Activated CD8-positive, alpha-beta memory T cell treated with anti-CD3 and anti-CD28 coated beads, Interleukin-2, amount 10 ng/mL, durations not matched to agents 7 days and 5 days (primary cell): ENCODE results near the gene CDK19. TPM values are rescaled to one million over a fixed set of nuclear protein-coding genes. Genes with fewer than 3 reads are reported as not detected.
A peak's percentile ranks its signal among the peaks of the same experiment; 100 is the strongest.
"Not testable (repeated sequence)": the region's sequence is repeated elsewhere in the genome, so short reads cannot be mapped to it uniquely, and the experiment has no call there.

Experiments used
- ATAC-seq: fragments of 150-1000 bp; cut with Tn5 transposase; one replicate; pipeline ENCODE4 v1.10.0; 2021; ENCODE audit warnings: moderate library complexity
- CTCF ChIA-PET: fragments of 350-600 bp; sonication (Branson Sonifier 250); formaldehyde crosslinking; loops from one replicate; lab custom pipeline; 2021; ENCODE audit warnings: antibody characterized with exemption; lab: Charles Lee
- DNase-seq: peaks from one replicate; pipeline ENCODE4 v3.0.0-alpha.2; 2020
- H3K27ac Mint-ChIP-seq: one replicate; pipeline ENCODE4 v1.8.0; 2021; ENCODE audit warnings: mild to moderate bottlenecking, mixed read lengths
- H3K27me3 Mint-ChIP-seq: one replicate; pipeline ENCODE4 v1.8.0; 2021; ENCODE audit warnings: mixed read lengths
- H3K36me3 Mint-ChIP-seq: one replicate; pipeline ENCODE4 v1.8.0; 2021; ENCODE audit warnings: mild to moderate bottlenecking, mixed read lengths
- H3K4me1 Mint-ChIP-seq: one replicate; pipeline ENCODE4 v1.8.0; 2021; ENCODE audit warnings: mixed read lengths
- H3K4me3 Mint-ChIP-seq: one replicate; pipeline ENCODE4 v1.8.0; 2021; ENCODE audit warnings: mild to moderate bottlenecking, moderate library complexity, mixed read lengths
- H3K9me3 Mint-ChIP-seq: one replicate; pipeline ENCODE4 v1.8.0; 2022; ENCODE audit warnings: low read depth, mixed read lengths
- total RNA-seq, 2 experiments: library from RNA; stranded (reverse); gene quantifications; one replicate each; pipeline ENCODE4 v1.2.3, GENCODE V29; 2021

The CDK19 gene
- total RNA-seq, 2 experiments from 2014 or later: 27.8 to 29.4 TPM

DNA sequence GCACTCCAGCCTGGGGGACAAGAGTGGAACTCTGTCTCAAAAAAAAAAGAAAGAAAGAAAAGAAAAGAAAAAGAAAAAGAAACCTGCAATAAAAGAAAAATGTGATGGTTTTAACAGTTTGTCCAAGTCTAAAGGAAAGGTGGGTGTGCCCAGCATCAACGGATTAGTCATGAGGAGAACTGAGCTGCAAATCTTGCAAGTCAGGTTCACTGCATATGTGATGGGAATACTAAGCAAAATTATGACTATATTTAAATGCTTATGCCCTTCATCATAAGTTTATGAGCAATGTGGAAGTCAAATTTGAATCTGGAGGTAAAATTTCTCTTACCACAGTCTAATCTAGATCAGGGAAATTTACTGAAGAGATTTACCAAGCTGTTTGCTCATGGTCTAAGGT, 13.1 kb upstream of the CDK19 start:
- Mint-ChIP-seq H3K36me3 (no peaks in the 10 kb centered on the region), H3K4me1 (no peaks in the 10 kb centered on the region), H3K27me3 (no peaks in the 10 kb centered on the region), H3K9me3 (no peaks in the 10 kb centered on the region), H3K27ac (no peak overlapping the region), H3K4me3 (no peak overlapping the region)
- CTCF ChIA-PET: interaction anchor here (0.5 to 0.7 kb wide), 2 partner anchors 46 to 129 kb away, joined by 3 read pairs; partner anchors contain the start of gene AMD1
- no peak for DNase-seq
- ATAC-seq: no peak

DNA sequence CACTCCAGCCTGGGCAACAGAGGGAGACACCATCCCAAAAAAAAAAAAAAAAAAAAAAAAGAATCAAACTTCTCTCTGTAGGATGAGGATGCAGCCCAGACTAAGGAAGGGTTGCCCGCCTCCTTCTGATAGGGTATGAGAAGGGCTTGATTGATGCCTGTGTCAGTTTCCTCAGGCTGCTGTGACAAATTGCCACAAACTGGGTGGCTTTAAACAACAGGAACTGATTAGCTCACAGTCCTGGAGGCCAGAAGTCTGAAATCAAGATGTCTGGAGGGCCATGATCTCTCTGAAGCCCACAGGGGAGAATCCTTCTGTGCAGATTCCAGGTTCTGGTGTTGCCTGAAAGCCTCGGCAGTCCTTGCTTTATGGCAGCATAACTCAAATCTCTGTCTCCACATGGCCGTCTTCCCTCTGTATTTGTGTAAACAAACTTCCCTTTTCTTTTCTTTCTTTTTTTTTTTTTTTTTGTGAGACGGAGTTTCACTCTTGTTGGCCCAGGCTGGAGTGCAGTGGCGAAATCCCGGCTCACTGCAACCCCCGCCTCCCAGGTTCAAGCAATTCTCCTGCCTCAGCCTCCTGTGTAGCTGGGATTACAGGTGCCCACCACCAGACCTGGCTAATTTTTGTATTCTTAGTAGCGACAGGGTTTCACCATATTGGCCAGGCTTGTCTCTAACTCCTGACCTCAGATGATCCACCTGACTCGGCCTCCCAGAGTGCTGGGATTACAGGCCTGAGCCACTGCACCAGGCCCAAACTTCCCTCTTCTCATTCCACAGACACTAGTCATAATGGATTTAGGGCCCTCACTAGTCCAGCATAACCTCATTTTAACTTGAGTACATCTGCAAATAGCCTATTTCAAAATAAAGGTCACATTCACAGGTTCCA, 11.2 kb upstream of the CDK19 start:
- H3K27ac Mint-ChIP-seq: no peak overlapping the region
- H3K9me3 Mint-ChIP-seq: no peaks in the 10 kb centered on the region
- no peaks in the 10 kb centered on the region for H3K36me3 Mint-ChIP-seq
- peaks cover 9% of the 10 kb centered on the region for H3K4me1 Mint-ChIP-seq
- ATAC-seq (no peak), DNase-seq (no peak)
- CTCF ChIA-PET: interaction anchor here (0.7 kb wide), 1 partner anchor 126 kb away, joined by 3 read pairs; no protein-coding TSS in a partner anchor
- H3K27me3 Mint-ChIP-seq: peaks cover 3% of the 10 kb centered on the region
- H3K4me3 Mint-ChIP-seq: no peak overlapping the region

DNA sequence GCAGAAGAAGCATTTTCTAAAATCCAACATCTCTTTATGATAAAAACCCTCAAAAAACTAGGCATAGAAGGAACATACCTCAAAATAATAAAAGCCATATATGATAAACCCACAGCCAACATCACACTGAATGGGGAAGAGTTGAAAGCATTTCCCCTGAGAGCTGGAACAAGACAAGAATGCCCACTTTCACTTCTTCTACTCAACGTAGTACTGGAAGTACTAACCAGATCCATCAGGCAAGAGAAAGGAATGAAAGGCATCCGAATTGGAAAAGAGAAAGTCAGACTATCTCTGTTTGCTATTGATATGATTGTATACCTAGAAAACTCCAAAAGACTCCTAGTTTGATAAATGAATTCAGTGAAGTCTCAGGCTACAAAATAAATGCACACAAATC, 7.9 kb upstream of the CDK19 start:
- CTCF ChIA-PET: interaction anchor here (1.0 kb wide), 1 partner anchor 59 kb away, joined by 3 read pairs; no protein-coding TSS in a partner anchor
- peaks cover 3% of the 10 kb centered on the region for H3K27me3 Mint-ChIP-seq
- H3K4me1 Mint-ChIP-seq: peaks cover 29% of the 10 kb centered on the region
- ATAC-seq: no peak
- no peak overlapping the region for H3K27ac Mint-ChIP-seq
- no peak overlapping the region for H3K4me3 Mint-ChIP-seq
- H3K36me3 Mint-ChIP-seq: no peaks in the 10 kb centered on the region
- DNase-seq: no peak
- no peaks in the 10 kb centered on the region for H3K9me3 Mint-ChIP-seq

DNA sequence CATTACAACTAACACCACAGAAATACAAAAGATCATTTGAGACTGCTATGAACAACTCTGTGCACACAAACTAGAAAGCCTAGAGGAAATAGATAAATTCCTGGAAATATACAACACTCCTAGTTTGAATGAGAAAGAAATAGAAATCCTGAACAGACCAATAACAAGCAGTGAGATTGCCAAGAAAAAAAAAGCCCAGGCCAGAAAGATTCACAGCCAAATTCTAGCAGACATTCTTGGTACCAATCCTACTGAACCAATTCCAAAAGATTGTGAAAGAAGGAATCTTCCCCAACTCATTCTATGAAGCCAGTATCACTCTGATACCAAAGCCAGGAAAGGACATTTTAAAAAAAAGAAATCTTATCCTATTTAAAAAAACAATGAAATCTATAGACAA, 7.0 kb upstream of the CDK19 start:
- no peak for ATAC-seq
- no peaks in the 10 kb centered on the region for H3K9me3 Mint-ChIP-seq
- no peak overlapping the region for H3K4me3 Mint-ChIP-seq
- H3K36me3 Mint-ChIP-seq: no peaks in the 10 kb centered on the region
- H3K4me1 Mint-ChIP-seq: peaks cover 36% of the 10 kb centered on the region
- DNase-seq: no peak
- H3K27me3 Mint-ChIP-seq: peaks cover 3% of the 10 kb centered on the region
- CTCF ChIA-PET: no interaction called here
- H3K27ac Mint-ChIP-seq: no peak overlapping the region

DNA sequence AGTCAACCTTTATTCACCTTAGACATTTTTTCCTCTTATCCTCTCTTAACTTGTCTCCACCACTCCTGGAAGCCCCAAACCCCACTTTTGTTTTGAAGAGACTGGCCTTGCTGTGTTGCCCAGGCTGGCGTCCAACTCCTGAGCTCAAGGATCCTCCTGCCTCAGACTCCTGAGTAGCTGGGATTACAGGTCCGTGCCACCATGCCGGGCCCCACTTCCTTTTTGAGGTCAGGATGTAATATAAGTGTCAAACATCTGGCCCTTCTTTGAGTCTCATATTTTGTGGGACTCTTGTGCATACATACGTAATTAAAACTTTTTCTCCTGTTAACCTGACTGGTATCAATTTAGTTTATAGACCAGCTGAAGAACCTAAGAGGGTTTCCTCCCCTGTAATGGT, 1.4 kb upstream of the CDK19 start:
- DNase-seq: peak; percentile 66
- no peaks in the 10 kb centered on the region for H3K9me3 Mint-ChIP-seq
- H3K27me3 Mint-ChIP-seq: no peaks in the 10 kb centered on the region
- H3K36me3 Mint-ChIP-seq: peaks cover 5% of the 10 kb centered on the region
- CTCF ChIA-PET: interaction anchor here (1.0 to 4.5 kb wide), 4 partner anchors 49 to 134 kb away, joined by 4 to 47 read pairs (median 18); partner anchors contain the start of gene AMD1
- H3K4me1 Mint-ChIP-seq: peaks cover 51% of the 10 kb centered on the region
- H3K27ac Mint-ChIP-seq: peak overlapping the region; percentile 100
- H3K4me3 Mint-ChIP-seq: peak overlapping the region; percentile 97
- no peak for ATAC-seq

DNA sequence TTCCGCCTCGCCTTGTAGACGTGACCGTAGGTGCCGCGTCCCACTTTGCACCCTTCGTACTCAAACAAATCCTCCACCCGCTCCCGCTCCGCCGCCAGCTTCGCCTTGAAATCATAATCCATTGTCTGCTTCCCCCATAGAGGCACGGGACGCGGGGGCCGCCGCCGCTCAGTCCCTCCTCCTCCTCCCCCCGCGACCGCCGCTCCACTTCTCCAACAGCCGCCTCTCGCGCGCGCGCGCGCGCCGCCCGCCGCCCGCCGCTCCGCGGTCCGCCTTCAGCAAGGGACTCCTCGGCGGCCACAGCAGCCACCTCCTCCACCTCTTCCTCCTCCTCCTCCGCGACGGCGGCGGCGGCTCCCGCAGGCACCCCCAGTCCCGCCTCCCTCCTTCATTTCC, 256 bp downstream of the CDK19 start:
- Mint-ChIP-seq H3K27me3 (no peaks in the 10 kb centered on the region), H3K36me3 (peaks cover 8% of the 10 kb centered on the region), H3K4me1 (peaks cover 45% of the 10 kb centered on the region), H3K27ac (peak overlapping the region; percentile 100), H3K4me3 (peak overlapping the region; percentile 97), H3K9me3 (peaks cover 3% of the 10 kb centered on the region)
- ATAC-seq (no peak), DNase-seq (no peak)
- CTCF ChIA-PET: interaction anchor here (0.8 to 4.5 kb wide), 13 partner anchors 31 to 444 kb away, joined by 3 to 47 read pairs (median 4); partner anchors contain the start of genes AMD1 and GTF3C6

DNA sequence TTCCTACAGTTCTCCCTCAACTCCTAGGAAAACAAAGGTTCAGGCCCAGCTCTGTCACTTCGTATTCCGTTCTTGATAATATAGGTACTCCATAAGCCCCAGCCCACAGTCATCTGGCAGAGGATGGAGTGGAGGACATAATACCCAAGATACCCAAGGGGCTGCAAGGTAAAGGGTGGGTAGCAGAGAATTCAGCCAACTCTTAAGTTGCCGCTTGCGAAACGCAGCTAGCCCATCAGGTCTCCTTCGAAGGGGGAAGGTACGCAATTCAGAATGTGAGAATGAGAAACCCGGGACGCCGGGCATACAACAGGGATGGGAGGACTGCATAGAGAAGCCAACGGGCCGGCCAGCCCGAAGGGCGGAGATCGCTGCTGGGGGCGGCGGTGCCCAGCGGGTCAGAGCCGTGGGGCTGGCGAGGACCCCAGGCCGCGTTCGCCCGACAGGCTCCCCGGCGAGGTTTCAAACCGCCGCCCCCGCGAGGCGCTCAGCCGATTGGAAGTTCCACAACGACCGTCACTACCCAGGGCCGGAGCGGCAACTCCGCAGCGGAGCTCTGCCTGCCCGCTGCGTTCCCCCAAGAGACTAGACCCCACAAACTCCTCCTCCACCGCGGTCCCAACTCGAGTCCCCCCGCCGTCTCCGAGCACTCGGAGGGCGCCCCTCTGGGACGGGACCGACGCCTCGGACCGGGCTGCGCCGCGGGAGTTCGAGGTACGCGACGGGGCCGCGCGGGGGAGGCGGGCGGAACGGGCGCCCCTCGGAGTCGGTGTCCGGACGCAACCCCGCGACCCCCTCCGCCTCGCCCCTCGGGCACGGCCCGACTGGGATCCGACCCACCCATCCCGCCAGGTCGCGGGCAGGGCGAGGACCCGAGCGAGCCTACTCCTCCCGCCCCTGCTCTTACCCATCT, 911 bp downstream of the CDK19 start:
- H3K9me3 Mint-ChIP-seq: peaks cover 7% of the 10 kb centered on the region
- CTCF ChIA-PET: interaction anchor here (0.8 to 4.5 kb wide), 9 partner anchors 31 to 444 kb away, joined by 3 to 47 read pairs (median 4); partner anchors contain the start of genes AMD1 and GTF3C6
- H3K4me3 Mint-ChIP-seq: peak overlapping the region; percentile 97
- peaks cover 12% of the 10 kb centered on the region for H3K36me3 Mint-ChIP-seq
- no peaks in the 10 kb centered on the region for H3K27me3 Mint-ChIP-seq
- DNase-seq (peak; percentile 77), ATAC-seq (peak; percentile 10)
- peaks cover 40% of the 10 kb centered on the region for H3K4me1 Mint-ChIP-seq
- peak overlapping the region; percentile 100 for H3K27ac Mint-ChIP-seq

DNA sequence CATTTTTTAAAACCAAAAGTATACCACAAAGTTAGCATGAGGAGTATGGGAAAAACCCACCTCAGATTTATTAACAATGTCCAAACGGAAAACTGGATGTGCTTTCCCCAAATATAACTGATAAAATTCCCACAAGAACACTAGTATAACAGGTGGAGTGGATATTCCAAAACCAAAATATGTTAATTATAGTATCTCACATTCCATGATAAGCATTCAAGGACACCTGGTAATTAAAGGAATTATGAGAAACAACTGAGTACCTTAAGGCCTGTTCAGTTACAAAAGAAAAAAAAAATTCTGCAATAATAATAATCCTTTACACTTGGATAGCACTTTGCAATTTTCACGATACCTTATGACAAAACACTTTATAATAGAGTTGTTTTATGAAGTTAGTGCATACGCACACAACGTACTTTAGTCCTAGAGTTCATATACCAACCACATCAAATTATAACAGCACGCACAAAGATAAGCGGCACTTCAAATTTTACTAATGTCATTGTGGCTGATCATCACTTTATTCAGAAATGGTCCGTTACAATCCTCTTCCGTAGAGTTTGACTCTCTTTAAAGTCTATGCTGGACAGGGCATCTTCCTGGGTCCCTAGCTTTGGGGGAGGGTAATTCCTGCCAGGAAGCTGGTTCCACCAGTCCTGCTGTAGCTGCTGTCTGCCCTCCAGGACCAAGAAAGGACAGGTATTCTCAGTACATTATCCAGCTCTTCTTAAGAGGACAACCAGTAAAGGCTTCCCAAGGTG, 1.7 kb downstream of the CDK19 start:
- CTCF ChIA-PET: interaction anchor here (0.8 to 4.5 kb wide), 5 partner anchors 53 to 445 kb away, joined by 3 to 47 read pairs (median 4); partner anchors contain the start of gene AMD1
- Mint-ChIP-seq H3K36me3 (peaks cover 12% of the 10 kb centered on the region), H3K27me3 (no peaks in the 10 kb centered on the region), H3K27ac (peak overlapping the region; percentile 88), H3K9me3 (peaks cover 7% of the 10 kb centered on the region), H3K4me3 (peak overlapping the region; percentile 97), H3K4me1 (peaks cover 35% of the 10 kb centered on the region)
- no peak for ATAC-seq
- DNase-seq: no peak

DNA sequence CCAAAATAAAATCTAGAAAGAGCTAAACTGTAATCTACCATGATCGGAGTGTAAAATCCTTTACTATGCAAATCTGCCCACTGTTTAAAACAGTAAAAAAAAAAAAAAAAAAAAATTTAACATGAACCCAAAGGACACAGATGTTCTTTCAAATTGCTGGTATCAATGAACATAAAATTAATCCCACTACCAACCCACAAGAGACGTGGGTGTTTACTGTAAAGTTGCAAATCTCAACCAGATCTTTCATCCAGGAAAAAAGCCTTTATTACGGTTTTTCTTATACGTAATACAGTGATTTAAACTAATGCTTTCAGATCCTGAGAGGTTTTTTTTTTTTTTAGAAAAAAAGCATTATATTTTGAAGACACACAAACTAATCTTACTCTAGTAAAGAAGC, 2.5 kb downstream of the CDK19 start:
- CTCF ChIA-PET: interaction anchor here (1.3 to 4.5 kb wide), 2 partner anchors 66 to 130 kb away, joined by 5 to 47 read pairs; no protein-coding TSS in a partner anchor
- peaks cover 7% of the 10 kb centered on the region for H3K9me3 Mint-ChIP-seq
- no peak overlapping the region for H3K27ac Mint-ChIP-seq
- DNase-seq (no peak), ATAC-seq (no peak)
- H3K4me1 Mint-ChIP-seq: peaks cover 29% of the 10 kb centered on the region
- no peak overlapping the region for H3K4me3 Mint-ChIP-seq
- H3K36me3 Mint-ChIP-seq: peaks cover 12% of the 10 kb centered on the region
- no peaks in the 10 kb centered on the region for H3K27me3 Mint-ChIP-seq

DNA sequence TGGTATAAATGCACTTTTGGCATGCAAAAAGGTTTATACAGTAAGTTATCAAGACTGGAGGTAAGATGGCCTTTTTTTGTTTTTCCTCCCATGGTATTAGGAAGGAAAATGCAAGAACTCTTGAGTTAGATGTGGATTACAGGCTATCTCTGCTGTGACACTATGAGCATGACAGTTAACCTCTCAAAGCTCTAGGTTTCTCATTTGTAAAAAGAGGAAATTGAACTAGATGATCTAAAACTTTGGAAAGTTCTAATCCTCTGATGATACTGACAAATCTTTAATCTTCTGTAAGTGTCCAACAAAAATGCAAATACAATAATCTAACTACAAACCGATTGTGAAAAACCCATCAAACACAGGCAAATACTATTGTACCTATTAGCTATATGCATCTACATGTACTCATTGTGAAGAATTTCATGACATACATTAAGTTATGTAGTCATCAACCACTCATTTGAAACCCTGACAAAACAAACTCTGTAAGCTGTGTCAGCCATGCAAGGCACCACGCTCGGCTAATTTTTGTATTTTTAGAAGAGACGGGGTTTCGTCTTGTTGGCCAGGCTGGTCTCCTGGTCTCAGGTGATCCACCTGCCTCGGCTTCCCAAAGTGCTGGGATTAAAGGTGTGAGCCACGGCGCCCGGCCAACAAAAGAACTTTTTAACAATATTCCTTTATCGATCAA, 4.2 kb downstream of the CDK19 start:
- CTCF ChIA-PET: interaction anchor here (1.0 to 1.3 kb wide), 2 partner anchors 65 to 128 kb away, joined by 3 to 5 read pairs; no protein-coding TSS in a partner anchor
- Mint-ChIP-seq H3K36me3 (peaks cover 14% of the 10 kb centered on the region), H3K9me3 (peaks cover 7% of the 10 kb centered on the region)

DNA sequence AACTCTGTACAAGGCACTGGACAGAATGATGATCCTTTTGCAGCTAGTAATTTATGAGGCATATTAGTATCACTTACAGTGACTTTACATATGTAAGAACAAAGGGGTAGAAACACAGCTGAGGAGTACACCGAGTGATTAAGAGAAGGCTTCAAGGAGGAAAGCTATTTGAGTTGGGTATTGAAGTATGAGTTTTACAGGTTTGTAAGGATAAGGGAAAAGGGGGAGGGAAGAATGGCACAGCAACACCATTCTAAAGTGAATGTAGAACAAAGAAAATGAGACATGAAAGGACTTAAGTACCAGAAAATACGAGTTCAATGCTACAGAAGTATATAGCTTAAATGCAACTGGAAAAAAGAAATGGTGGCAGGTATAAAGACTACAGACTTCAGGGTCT, 5.5 kb downstream of the CDK19 start:
- CTCF ChIA-PET: no interaction called here

More for the DNA sequence above, 4.2 kb downstream of the CDK19 start:
- Mint-ChIP-seq H3K27me3 (no peaks in the 10 kb centered on the region), H3K27ac (no peak overlapping the region), H3K4me1 (peaks cover 15% of the 10 kb centered on the region), H3K4me3 (no peak overlapping the region)
- ATAC-seq: no peak
- DNase-seq: no peak

DNA sequence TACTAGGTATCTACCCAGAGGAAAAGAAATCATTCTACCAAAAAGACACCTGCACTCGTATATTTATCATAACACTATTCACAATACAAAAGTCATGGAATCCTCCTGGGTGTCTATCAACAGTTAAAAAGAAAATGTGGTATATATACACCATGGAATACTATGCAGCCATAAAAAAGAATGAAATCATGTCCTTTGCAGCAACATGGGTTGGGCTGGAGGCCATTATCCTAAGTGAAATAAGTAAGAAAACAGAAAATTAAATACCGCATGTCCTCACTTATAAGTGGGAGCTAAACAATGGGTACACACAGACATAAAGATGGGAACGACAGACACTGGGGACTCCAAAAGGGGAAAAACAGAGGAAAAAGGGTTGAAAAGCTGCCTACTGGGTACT, 13.1 kb downstream of the CDK19 start:
- DNase-seq, H3K27ac Mint-ChIP-seq, CTCF ChIA-PET, ATAC-seq, H3K4me3 Mint-ChIP-seq, H3K9me3 Mint-ChIP-seq, H3K27me3 Mint-ChIP-seq: not testable (repeated sequence)
- Mint-ChIP-seq H3K4me1 (peaks cover 17% of the 10 kb centered on the region), H3K36me3 (peaks cover 31% of the 10 kb centered on the region)

More for the DNA sequence above, 5.5 kb downstream of the CDK19 start:
- H3K27me3 Mint-ChIP-seq: no peaks in the 10 kb centered on the region
- H3K36me3 Mint-ChIP-seq: peaks cover 16% of the 10 kb centered on the region
- DNase-seq (no peak), ATAC-seq (no peak)
- peaks cover 16% of the 10 kb centered on the region for H3K4me1 Mint-ChIP-seq
- H3K27ac Mint-ChIP-seq: no peak overlapping the region
- H3K9me3 Mint-ChIP-seq: peaks cover 7% of the 10 kb centered on the region
- H3K4me3 Mint-ChIP-seq: no peak overlapping the region
